H9 (cell line): ENCODE measurements around the gene MALT1. TPM values are rescaled to one million over a fixed set of nuclear protein-coding genes. Genes with fewer than 3 reads are reported as not detected.

ENCODE experiments used
- DNase-seq: peaks from one replicate; pipeline ENCODE4 v3.0.0-alpha.2; 2017
- H2AFZ ChIP-seq: one replicate; pipeline ENCODE4 v1.6.1; 2013; ENCODE audit warnings: mild to moderate bottlenecking, low read length, control low read depth, moderate library complexity
- H2AK5ac ChIP-seq: 2 replicates; pipeline ENCODE4 v1.6.1; 2013; ENCODE audit warnings: low read length, control low read depth, mixed read lengths; ENCODE audit not compliant: insufficient read length
- H2BK120ac ChIP-seq: one replicate; pipeline ENCODE4 v1.6.1; 2013; ENCODE audit warnings: low read depth, mild to moderate bottlenecking, low read length, control low read depth, inconsistent platforms; ENCODE audit not compliant: poor library complexity, severe bottlenecking
- H2BK12ac ChIP-seq: 2 replicates; pipeline ENCODE4 v1.6.1; 2013; ENCODE audit warnings: low read length, control low read depth, mixed read lengths, low read depth; ENCODE audit not compliant: insufficient read length
- H2BK15ac ChIP-seq: 2 replicates; pipeline ENCODE4 v1.6.1; 2013; ENCODE audit warnings: low read depth, low read length, control low read depth
- H2BK20ac ChIP-seq: one replicate; pipeline ENCODE4 v1.6.1; 2013; ENCODE audit warnings: low read depth, mild to moderate bottlenecking, low read length, control low read depth, inconsistent platforms; ENCODE audit not compliant: poor library complexity, severe bottlenecking
- H2BK5ac ChIP-seq: 2 replicates; pipeline ENCODE4 v1.6.1; 2013; ENCODE audit warnings: low read length, control low read depth, mixed read lengths; ENCODE audit not compliant: insufficient read length
- H3K14ac ChIP-seq: 2 replicates; pipeline ENCODE4 v1.6.1; 2013; ENCODE audit warnings: low read length, control low read depth; ENCODE audit not compliant: insufficient read depth
- H3K18ac ChIP-seq: 2 replicates; pipeline ENCODE4 v1.6.1; 2013; ENCODE audit warnings: low read depth, mild to moderate bottlenecking, mixed read lengths, low read length, control low read depth; ENCODE audit not compliant: insufficient read length
- H3K23ac ChIP-seq: 2 replicates; pipeline ENCODE4 v1.6.1; 2013; ENCODE audit warnings: low read length, control low read depth, mixed read lengths, low read depth; ENCODE audit not compliant: insufficient read length
- H3K23me2 ChIP-seq: 2 replicates; pipeline ENCODE4 v1.6.1; 2013; ENCODE audit warnings: low read depth, mild to moderate bottlenecking, mixed read lengths, low read length, control low read depth; ENCODE audit not compliant: insufficient read length, poor library complexity, severe bottlenecking
- H3K27ac ChIP-seq: 2 replicates; pipeline ENCODE4 v1.5.1; 2013; ENCODE audit warnings: low read length, control low read depth, mixed read lengths, low read depth; ENCODE audit not compliant: insufficient read length
- H3K27me3 ChIP-seq: 2 replicates; pipeline ENCODE4 v1.6.1; 2013; ENCODE audit warnings: low read length, control low read depth, inconsistent platforms; ENCODE audit not compliant: insufficient read depth
- H3K4ac ChIP-seq: 2 replicates; pipeline ENCODE4 v1.6.1; 2013; ENCODE audit warnings: low read depth, mild to moderate bottlenecking, control low read depth, inconsistent platforms, low read length, moderate library complexity
- H3K4me1 ChIP-seq: 2 replicates; pipeline ENCODE4 v1.6.1; 2013; ENCODE audit warnings: low read length, control low read depth, inconsistent platforms; ENCODE audit not compliant: insufficient read depth
- H3K4me2 ChIP-seq: 2 replicates; pipeline ENCODE4 v1.6.1; 2013; ENCODE audit warnings: low read length, control low read depth, mixed read lengths; ENCODE audit not compliant: insufficient read length, insufficient read depth
- H3K56ac ChIP-seq: 2 replicates; pipeline ENCODE4 v1.6.1; 2013; ENCODE audit warnings: low read depth, mild to moderate bottlenecking, mixed read lengths, low read length, control low read depth; ENCODE audit not compliant: insufficient read length
- H3K79me1 ChIP-seq: 2 replicates; pipeline ENCODE4 v1.6.1; 2013; ENCODE audit warnings: low read depth, mild to moderate bottlenecking, moderate library complexity, low read length, control low read depth, inconsistent platforms; ENCODE audit not compliant: insufficient read depth, poor library complexity, severe bottlenecking
- H3K79me2 ChIP-seq: 2 replicates; pipeline ENCODE4 v1.6.1; 2013; ENCODE audit warnings: low read length, control low read depth, inconsistent platforms; ENCODE audit not compliant: insufficient read depth
- H3K9ac ChIP-seq: 2 replicates; pipeline ENCODE4 v1.6.1; 2013; ENCODE audit warnings: low read length, control low read depth, mixed read lengths; ENCODE audit not compliant: insufficient read length; ENCODE audit errors: extremely low read depth
- H3K9me3 ChIP-seq: one replicate; pipeline ENCODE4 v1.6.1; 2013; ENCODE audit warnings: low read depth, low read length, inconsistent platforms; ENCODE audit not compliant: control insufficient read depth
- H3T11ph ChIP-seq: one replicate; pipeline ENCODE4 v1.6.1; 2013; ENCODE audit warnings: mild to moderate bottlenecking, low read length, control low read depth, inconsistent platforms
- H4K20me1 ChIP-seq: one replicate; pipeline ENCODE4 v1.6.1; 2013; ENCODE audit not compliant: control insufficient read depth, insufficient read length, insufficient read depth
- H4K5ac ChIP-seq: 2 replicates; pipeline ENCODE4 v1.6.1; 2013; ENCODE audit warnings: low read depth, mild to moderate bottlenecking, mixed read lengths, low read length, control low read depth; ENCODE audit not compliant: insufficient read length
- H4K8ac ChIP-seq: replicated peaks from 2 replicates; pipeline ENCODE4 v1.6.1; 2013; ENCODE audit warnings: low read length, control low read depth, mixed read lengths, low read depth; ENCODE audit not compliant: insufficient read length
- H4K91ac ChIP-seq: 2 replicates; pipeline ENCODE4 v1.6.1; 2013; ENCODE audit warnings: low read depth, mild to moderate bottlenecking, moderate library complexity, mixed read lengths, low read length, control low read depth; ENCODE audit not compliant: insufficient read length
- H3K27ac Mint-ChIP-seq, 3 experiments: 2 replicates in 2 of 3; 3 replicates in 1 of 3; pipeline ENCODE4 v1.8.0; 2020 to 2021; ENCODE audit warnings: mixed read lengths in 3 of 3, mild to moderate bottlenecking in 1 of 3, moderate library complexity in 1 of 3
- H3K27me3 Mint-ChIP-seq: 2 replicates; pipeline ENCODE4 v1.8.0; 2021; ENCODE audit warnings: low read depth, mild to moderate bottlenecking, moderate library complexity, mixed read lengths
- H3K36me3 Mint-ChIP-seq, 3 experiments: 2 replicates in 2 of 3; 3 replicates in 1 of 3; pipeline ENCODE4 v1.8.0; 2020 to 2021; ENCODE audit warnings: low read depth in 3 of 3, mixed read lengths in 3 of 3; ENCODE audit not compliant: insufficient read depth in 1 of 3
- H3K4me1 Mint-ChIP-seq, 2 experiments: 2 replicates each; pipeline ENCODE4 v1.8.0; 2020; ENCODE audit warnings: mixed read lengths in 2 of 2
- H3K4me3 Mint-ChIP-seq, 2 experiments: 2 replicates in 1 of 2; 3 replicates in 1 of 2; pipeline ENCODE4 v1.8.0; 2020 to 2021; ENCODE audit warnings: mild to moderate bottlenecking in 2 of 2, mixed read lengths in 2 of 2, moderate library complexity in 1 of 2
- H3K9me3 Mint-ChIP-seq, 2 experiments: 2 replicates in 1 of 2; 3 replicates in 1 of 2; pipeline ENCODE4 v1.8.0; 2020; ENCODE audit warnings: mild to moderate bottlenecking in 2 of 2, mixed read lengths in 2 of 2, moderate library complexity in 1 of 2
- CTCF ChIP-seq: fragments of 200-600 bp; sonication (generic); conservative IDR thresholded peaks from 3 replicates; pipeline ENCODE4 v1.8.0; 2021; ENCODE audit warnings: antibody characterized with exemption, mild to moderate bottlenecking
- WGBS: extraction: QIAGEN DNeasy Blood & Tissue Kit; methylation state at CpG from one replicate; pipeline ENCODE4 v1.1.7; 2013; ENCODE audit warnings: missing lambda C conversion rate, low lambda C conversion rate, mixed read lengths; ENCODE audit not compliant: insufficient read length; ENCODE audit errors: extremely low coverage; 5-methylcytosine and 5-hydroxymethylcytosine counted together
- total RNA-seq: library from RNA; stranded (reverse); gene quantifications from 2 replicates; pipeline ENCODE4 v1.2.1, GENCODE V29; 2021

Gene MALT1
- total RNA-seq, 1 experiment from 2014 or later, result 18.1 TPM

- H3K23ac ChIP-seq, result no peak overlapping the region
- no peaks in the 10 kb centered on the region for H3K79me2 ChIP-seq
- H3K4me1 ChIP-seq, result peaks cover 13% of the 10 kb centered on the region
- H4K91ac ChIP-seq, result no peak overlapping the region
- no peak overlapping the region for H2BK15ac ChIP-seq
- H3K4me2 ChIP-seq, result no peak overlapping the region
- no peak overlapping the region for H3K9ac ChIP-seq
- WGBS, result no CpG with 5 or more reads among the region's 15 CpGs
- H3K27me3 Mint-ChIP-seq, result no peaks in the 10 kb centered on the region; the same call in 1 of the 2 replicates
- no peak overlapping the region for H3K4ac ChIP-seq
- no peaks in the 10 kb centered on the region for H3K27me3 ChIP-seq
- no peak overlapping the region for H2AK5ac ChIP-seq
- H3K9me3 Mint-ChIP-seq, result no peaks in the 10 kb centered on the region; a peak in 1 of 5 replicates
- H3K9me3 ChIP-seq, result no peaks in the 10 kb centered on the region
- no peak overlapping the region for H3T11ph ChIP-seq
- H3K4me1 Mint-ChIP-seq, result peaks cover 45 to 48% of the 10 kb centered on the region in 2 experiments
- no peak overlapping the region for H2BK120ac ChIP-seq
- no peaks in the 10 kb centered on the region for H4K20me1 ChIP-seq
- H4K5ac ChIP-seq, result no peak overlapping the region
- H3K23me2 ChIP-seq, result no peaks in the 10 kb centered on the region
- no peak overlapping the region for H3K27ac ChIP-seq
- H2BK20ac ChIP-seq, result no peak overlapping the region
- H4K8ac ChIP-seq, result no peak overlapping the region
- H3K18ac ChIP-seq, result no peak overlapping the region
- H3K56ac ChIP-seq, result no peak overlapping the region
- H2BK5ac ChIP-seq, result no peak overlapping the region
- H3K27ac Mint-ChIP-seq, result peak overlapping the region; percentile 15 to 96 (median 40); a peak in 5 of 7 replicates
- DNase-seq, result peak; percentile 50
- H2AFZ ChIP-seq, result no peak overlapping the region
- no peak for TF ChIP-seq CTCF
- peak overlapping the region in 1 of 2 experiments; percentile 7; a peak in 2 of 5 replicates for H3K4me3 Mint-ChIP-seq
- H3K36me3 Mint-ChIP-seq, result no peaks in the 10 kb centered on the region
- no peak overlapping the region for H3K14ac ChIP-seq
- H3K79me1 ChIP-seq, result no peaks in the 10 kb centered on the region
- H2BK12ac ChIP-seq, result no peak overlapping the region
Measured at GRCh38 chr18:58784601-58785137, 113.4 kb downstream of the MALT1 start.
